Bronchial epithelial cell (primary cell): Measurements from ENCODE around the gene CACNB3. TPM values are rescaled to one million over a fixed set of nuclear protein-coding genes. Genes with fewer than 3 reads are reported as not detected.

Experiments
- DNase-seq: peaks from one replicate; pipeline ENCODE4 v3.0.0-alpha.2; 2010; ENCODE audit warnings: low read depth
- FAIRE-seq: peaks from 2 replicates; lab custom pipeline; 2011; peaks lifted over from hg19 to GRCh38; lab: Jason Lieb, UNC
- H3K27me3 ChIP-seq: 2 replicates; pipeline ENCODE4 v1.5.1; 2011; ENCODE audit warnings: low read length; ENCODE audit not compliant: control insufficient read depth, insufficient read depth
- H3K36me3 ChIP-seq: 2 replicates; pipeline ENCODE4 v1.5.1; 2011; ENCODE audit warnings: low read length; ENCODE audit not compliant: control insufficient read depth, insufficient read depth
- H3K4me3 ChIP-seq: 2 replicates; pipeline ENCODE4 v1.5.1; 2011; ENCODE audit warnings: mild to moderate bottlenecking, low read depth, low read length, control low read depth
- CTCF ChIP-seq: IDR thresholded peaks from 2 replicates; pipeline ENCODE4 v1.5.1; 2011; ENCODE audit warnings: mild to moderate bottlenecking, moderate library complexity, low read length, control low read depth, inconsistent platforms; ENCODE audit not compliant: insufficient read depth, severe bottlenecking
- total RNA-seq: library from RNA; depleted of rRNA; stranded (reverse); fragments of >200 nt; gene quantifications from 2 replicates; pipeline ENCODE4 v1.2.1, GENCODE V29; 2014

The CACNB3 gene
- total RNA-seq, 1 donor from 2014 or later: 7.4 TPM

- Histone ChIP-seq H3K27me3 (no peaks in the 10 kb centered on the region), H3K4me3 (peak overlapping the region; percentile 63), H3K36me3 (no peaks in the 10 kb centered on the region)
- DNase-seq (no peak), FAIRE-seq (no peak)
- TF ChIP-seq CTCF: peak; percentile 12
These were observed 715 bp downstream of the CACNB3 start for GRCh38 chr12:48818831-48819590.

- Histone ChIP-seq H3K36me3 (peaks cover 2% of the 10 kb centered on the region), H3K4me3 (no peak overlapping the region), H3K27me3 (no peaks in the 10 kb centered on the region)
- no peak for TF ChIP-seq CTCF
- DNase-seq: no peak
- no peak for FAIRE-seq
These were observed 1.9 kb downstream of the CACNB3 start for GRCh38 chr12:48819986-48820725.

- DNase-seq: no peak
- Histone ChIP-seq H3K4me3 (no peak overlapping the region), H3K27me3 (no peaks in the 10 kb centered on the region), H3K36me3 (peaks cover 4% of the 10 kb centered on the region)
- no peak for FAIRE-seq
- no peak for TF ChIP-seq CTCF
These were observed 3.8 kb downstream of the CACNB3 start for GRCh38 chr12:48822139-48822538.

- FAIRE-seq: no peak
These were observed 4.4 kb downstream of the CACNB3 start for GRCh38 chr12:48822711-48823110.

GRCh38 chr12:48823281-48823680 lies 5.0 kb downstream of the CACNB3 start:
- no peak for FAIRE-seq
- H3K36me3 ChIP-seq: peaks cover 7% of the 10 kb centered on the region

More at GRCh38 chr12:48822711-48823110, 4.4 kb downstream of the CACNB3 start:
- Histone ChIP-seq H3K27me3 (no peaks in the 10 kb centered on the region), H3K36me3 (peaks cover 6% of the 10 kb centered on the region), H3K4me3 (no peak overlapping the region)
- no peak for DNase-seq
- no peak for TF ChIP-seq CTCF

More at GRCh38 chr12:48823281-48823680, 5.0 kb downstream of the CACNB3 start:
- TF ChIP-seq CTCF: no peak
- no peaks in the 10 kb centered on the region for H3K27me3 ChIP-seq
- DNase-seq: no peak
- H3K4me3 ChIP-seq: no peak overlapping the region
